Measurements from ENCODE around the gene TMEM132E.

TMEM132E gene

DNA sequence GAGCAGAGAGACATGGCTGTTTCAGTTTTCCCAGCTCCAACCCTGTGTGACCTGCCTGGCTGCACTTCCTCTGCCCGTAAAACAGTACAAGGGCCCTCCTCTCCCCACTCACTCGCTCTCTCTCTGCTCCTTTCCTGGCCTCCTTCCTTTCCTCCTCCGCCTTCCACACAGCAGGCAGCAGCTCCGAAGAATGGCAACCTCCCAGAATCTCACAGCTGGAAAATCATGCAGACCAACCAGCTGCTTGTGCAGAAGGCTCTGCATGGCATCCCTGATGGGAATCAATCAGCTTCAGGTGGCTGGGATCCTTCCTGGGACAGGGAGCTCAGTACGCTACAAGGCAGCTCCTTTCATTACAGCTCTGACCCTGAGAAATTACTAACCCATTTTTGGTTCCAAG lies 27.4 kb downstream of the TMEM132E start:
- DNase-seq: no peak

DNA sequence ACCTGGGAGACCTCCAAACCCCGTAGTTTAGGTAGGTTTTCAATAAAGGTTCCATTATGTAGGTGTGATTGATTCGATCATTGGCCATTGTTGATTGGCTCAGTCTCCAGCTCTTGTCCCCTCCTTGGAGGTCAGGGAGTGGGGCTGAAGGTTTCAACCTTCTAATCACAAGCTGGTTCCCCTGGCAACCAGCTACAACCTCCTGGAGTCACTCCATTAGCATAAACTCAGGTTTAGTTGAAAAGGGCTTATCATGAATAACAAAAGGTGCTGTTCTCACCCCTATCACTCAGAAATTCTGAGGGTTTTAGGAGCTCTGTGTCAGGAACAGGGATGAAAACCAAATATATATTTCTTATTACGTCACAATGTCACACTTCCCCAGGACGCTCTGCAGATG lies 28.5 kb downstream of the TMEM132E start:
- no peak for DNase-seq

DNA sequence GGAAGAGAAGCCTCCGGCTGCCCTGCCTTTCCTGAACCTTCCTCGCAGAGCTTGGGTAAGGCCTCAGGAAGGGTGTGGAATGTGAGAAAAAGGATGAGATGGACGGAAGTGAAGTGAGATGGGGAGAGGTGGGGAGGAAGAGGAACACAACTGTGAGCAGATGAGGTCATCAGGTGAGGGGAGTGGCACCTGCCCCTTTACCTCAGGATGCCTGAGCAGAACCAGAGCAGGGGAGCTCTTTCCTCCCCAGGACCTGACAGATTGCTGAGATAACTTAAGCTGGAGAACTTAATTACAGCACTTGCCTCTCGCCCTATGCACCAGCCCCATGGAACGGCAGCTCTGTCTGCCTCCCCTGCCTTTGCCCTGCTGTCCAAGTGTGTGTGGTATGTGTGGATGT lies 29.8 kb downstream of the TMEM132E start:
- no peak for DNase-seq

DNA sequence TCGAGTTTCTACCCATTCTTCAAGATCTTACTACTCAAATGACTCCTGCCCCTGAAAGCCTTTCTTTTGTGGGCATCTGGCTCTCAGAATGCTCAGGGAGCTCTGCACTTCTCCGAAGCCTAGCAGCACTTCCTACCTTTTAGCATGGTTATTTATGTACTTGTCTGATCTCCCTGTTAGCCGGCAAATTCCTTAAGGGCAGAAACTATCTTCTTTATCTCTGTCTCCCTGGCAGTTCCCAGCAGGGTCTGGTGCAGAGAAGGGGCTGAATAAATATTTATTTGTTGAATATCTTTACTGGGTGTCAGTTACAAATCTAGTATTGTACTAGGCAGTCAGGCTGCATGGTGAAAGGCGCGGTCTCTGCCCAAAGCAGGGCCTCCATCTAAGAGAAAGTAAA lies 30.7 kb downstream of the TMEM132E start:
- DNase-seq: no peak

DNA sequence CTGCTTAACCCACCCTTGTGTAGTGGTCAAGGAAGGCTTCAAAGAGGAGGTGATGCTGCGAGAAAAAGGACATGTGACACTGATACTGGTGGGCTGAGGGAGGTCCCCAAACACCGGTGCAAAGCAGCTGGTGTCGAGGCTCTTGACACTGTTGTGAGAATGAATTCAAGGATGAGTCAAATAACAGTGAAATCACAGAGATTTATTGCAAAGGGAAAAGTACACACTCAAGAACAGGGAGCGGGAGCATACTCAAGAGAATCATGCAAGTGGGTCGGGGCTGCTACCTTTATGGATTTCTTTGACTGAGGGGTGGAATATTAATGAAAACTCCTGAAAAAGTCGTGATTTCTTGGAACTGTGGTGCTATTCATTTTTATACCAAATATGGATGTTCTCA lies 31.1 kb downstream of the TMEM132E start:
- no peak for DNase-seq

DNA sequence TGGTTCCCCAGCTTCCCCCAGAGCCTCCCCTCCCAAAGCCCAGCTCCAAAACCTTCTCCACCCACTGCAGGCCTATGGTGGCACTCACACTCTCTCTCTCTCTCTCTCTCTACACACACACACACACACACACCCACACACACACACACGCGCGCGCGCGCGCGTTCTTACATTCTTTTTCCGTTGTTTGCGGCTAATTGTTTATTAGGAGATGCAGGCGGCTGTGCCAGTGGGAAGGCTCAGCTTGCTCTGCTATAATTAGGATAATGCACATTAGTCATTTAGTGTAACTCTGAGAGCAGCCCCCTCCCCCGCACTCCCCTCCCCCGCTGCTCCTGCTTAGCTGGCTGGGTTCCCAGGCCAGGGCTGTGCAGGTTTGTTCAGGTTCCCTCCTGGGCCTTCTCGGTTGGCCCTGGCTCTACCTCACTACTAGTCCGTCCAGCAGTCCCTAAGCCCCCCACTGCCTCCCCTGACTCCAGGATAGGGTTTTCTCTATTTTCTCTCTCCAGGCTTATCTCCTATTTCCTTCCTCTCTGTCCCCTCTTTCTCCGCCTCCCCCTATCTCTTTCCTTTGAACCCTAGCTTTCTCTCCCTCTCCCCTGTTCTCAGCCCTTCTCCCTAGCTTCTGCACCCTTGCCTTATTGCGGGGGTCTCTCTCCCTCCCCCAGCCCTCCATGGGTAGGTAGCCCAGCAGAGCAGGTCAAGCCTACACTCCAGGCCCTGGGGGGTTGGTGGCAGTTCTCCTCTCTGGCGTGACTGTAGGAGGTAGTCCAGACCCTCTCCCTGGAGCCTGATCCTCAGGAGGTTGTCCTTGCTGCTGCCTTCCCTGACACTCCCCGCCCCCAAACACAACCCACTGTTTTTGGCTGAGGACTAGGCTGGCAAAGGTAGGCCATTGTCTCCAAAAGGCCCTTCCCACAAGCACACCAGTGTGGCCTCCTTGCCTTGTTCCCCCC lies 34.0 kb downstream of the TMEM132E start:
- peak; percentile 53 for DNase-seq

GRCh38 chr17:34614698-34615097 lies 35.3 kb downstream of the TMEM132E start:
- no peak for DNase-seq

DNA sequence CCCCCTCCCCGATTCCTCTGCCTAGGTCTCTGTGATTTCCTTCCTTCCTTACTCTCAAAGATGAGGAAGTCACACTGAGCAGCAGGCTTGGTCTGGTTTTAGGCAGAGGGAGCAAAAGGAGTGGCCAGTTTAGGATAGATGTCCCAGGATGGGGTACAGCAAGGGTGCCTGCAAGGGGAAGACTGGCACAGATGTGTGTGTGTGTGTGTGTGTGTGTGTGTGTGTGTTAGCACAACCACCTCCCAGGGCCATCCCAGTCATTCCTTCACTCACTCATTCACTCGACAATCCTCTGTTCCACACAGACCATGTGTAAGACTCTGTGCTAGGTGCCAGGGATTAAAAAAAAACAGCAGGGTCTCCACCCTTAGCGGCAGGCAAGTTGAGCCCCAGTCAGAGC lies 35.9 kb downstream of the TMEM132E start:
- no peak for DNase-seq

GRCh38 chr17:34616148-34616547 lies 36.8 kb downstream of the TMEM132E start:
- no peak for DNase-seq

- no peak for DNase-seq
Measured at GRCh38 chr17:34617398-34617797, 38.0 kb downstream of the TMEM132E start.

DNA sequence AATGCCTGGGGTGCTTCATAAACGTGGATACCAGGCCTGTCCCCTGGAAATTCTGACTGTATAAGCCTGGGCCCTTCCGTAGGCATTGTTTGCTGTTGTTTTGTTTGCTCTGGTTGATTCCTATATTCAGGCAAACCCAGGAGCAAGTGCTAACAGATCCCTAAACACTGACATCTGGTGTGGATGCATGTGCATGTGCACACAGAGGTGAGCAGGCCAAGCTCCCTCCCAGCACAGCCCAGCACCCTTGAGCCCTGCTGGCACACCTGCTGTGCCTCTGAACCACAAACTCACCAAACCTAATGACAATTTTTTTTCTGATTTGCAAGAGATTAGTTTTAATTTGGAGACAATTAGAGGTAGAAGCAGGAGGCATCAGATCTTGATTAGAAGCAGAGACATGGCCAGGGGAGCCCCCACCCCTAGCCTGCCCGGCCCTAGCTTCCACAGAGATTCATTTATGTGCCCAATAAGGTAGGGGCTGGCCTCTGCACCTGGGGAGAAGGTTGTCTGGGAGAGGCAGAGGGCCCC lies 40.4 kb downstream of the TMEM132E start:
- DNase-seq: no peak

- no peak for DNase-seq
Measured at GRCh38 chr17:34620458-34620857, 41.1 kb downstream of the TMEM132E start.

GRCh38 chr17:34622862-34623623 lies 43.7 kb downstream of the TMEM132E start:
- no peak for DNase-seq

DNA sequence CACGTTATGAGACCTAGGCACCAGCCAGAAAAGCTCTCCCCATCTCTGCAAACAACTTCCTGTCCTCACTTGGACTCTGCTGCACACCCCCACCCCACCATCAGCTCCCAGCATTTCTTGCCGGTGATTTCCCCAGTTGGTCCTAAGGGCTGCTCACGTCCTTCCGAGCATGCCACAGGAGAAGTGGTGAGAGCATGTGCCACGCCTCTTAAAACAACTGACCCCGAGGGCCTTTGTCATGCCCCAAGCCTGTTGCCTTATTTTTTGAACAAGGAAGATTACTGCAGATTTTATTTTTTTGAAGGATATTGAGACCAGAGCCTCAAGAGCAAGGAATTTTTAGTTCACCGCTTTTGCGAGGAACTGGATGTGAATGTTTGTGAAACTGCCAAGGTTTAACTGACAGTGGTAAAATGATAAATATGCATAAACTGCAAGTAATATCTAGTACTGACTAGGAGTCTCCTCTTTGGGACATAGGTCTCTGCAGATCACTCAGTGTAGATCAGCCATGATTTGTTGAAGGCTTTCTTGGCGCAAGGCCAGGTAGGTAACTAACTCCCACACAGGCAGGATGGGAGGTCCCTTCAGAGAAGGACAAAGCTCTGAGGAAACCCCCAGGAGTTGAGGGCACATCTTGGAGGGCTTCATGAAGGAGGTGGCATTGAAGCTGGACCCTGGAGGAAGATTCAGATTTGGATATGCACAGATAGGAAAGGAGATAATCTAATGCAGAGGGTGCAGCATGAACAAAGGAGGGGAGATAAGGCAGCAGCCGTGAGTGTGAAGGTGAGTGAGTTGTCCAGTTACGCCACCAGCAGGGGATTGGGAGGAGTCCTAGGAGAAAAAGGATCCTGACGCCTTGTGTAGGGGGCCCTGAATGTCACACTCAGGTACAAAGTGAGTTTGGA lies 44.7 kb downstream of the TMEM132E start:
- no peak for DNase-seq

- DNase-seq: no peak
Measured at GRCh38 chr17:34624767-34625383, 45.5 kb downstream of the TMEM132E start.

DNA sequence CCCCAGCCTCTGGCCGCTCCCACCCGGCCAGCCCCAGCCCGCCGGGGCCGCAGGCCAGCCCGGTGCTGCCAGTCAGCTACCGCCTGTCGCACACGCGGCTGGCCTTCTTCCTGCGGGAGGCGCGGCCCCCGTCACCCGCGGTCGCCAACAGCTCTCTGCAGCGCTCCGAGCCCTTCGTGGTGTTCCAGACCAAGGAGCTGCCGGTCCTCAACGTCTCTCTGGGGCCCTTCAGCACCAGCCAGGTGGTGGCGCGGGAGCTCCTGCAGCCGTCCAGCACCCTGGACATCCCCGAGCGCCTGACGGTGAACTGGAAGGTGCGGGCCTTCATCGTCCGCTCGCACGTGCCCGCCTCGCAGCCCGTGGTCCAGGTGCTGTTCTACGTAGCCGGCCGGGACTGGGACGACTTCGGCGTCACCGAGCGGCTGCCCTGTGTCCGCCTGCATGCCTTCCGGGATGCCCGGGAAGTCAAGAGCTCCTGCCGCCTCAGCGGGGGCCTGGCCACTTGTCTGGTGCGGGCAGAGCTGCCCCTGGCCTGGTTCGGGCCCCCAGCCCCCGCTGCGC lies 46.8 kb downstream of the TMEM132E start:
- DNase-seq: no peak

GRCh38 chr17:34628879-34629278 lies 49.5 kb downstream of the TMEM132E start:
- no peak for DNase-seq

- peak; percentile 85 for DNase-seq
Measured at GRCh38 chr17:34633351-34633750, 54.0 kb downstream of the TMEM132E start.

DNA sequence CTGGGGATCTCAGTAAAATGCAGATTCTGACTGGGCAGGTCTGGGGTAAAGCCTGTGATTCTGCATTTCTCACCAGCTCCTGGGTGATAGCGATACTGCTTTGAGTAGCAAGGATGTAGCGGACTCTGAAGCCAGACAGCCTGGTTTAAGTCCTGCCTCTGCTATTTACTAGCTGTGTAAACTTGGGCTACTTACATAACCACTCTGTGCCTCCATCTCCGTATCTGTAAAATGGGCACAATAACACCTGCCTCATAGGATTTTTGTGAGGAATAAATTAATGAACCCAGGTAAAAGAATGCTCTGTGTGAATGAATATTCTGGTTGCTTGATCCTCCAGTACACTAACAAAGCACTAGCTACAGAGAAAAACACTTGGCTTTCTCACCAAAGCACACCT lies 54.4 kb downstream of the TMEM132E start:
- no peak for DNase-seq

DNA sequence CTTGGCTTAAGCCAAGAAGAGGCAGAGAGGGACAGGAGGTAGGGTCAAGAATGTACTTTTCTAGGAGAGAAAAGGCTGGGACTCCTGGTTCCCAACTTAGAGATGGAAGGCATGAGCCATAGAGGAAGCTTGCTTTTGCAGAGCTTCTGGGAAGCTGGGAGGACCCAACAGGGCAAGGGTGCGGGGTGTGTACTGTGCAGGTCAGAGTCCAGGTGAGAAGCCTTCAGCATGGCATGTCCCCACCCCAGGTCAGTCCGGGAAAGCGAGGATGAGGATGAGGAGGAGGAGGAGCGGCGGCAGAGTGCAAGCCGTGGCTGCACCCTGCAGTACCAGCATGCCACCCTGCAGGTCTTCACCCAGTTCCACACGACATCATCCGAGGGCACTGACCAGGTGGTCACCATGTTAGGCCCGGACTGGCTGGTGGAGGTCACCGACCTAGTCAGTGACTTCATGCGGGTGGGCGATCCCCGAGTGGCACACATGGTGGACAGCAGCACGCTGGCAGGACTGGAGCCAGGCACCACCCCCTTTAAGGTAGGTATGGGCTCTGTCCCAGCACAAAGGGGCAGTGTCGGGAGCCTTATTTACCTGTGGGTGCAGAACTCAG lies 55.3 kb downstream of the TMEM132E start:
- DNase-seq: no peak

DNA sequence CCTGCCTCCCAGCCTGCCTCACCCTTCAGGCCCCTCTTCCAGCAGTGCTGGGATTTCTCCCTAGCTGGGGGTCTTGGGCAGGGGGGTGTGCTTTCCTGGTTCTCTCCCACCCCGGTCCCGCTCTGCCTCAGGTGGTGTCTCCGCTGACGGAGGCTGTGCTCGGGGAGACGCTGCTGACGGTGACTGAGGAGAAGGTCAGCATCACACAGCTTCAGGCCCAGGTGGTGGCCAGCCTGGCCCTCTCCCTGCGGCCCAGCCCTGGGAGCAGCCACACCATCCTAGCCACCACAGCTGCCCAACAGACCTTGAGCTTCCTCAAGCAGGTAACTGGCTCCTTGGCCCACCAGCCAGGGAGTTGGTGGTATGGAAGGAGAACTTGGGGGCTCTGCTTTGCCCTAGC lies 56.5 kb downstream of the TMEM132E start:
- DNase-seq: no peak

All from NCI-H2029 (cell line).